ENCODE data around the gene SRP68. TPM values are rescaled to one million over a fixed set of nuclear protein-coding genes. Genes with fewer than 3 reads are reported as not detected.

Gene SRP68
- total and polyA plus RNA-seq, 9 of the 15 experiments (the other 6 are each of a cell fraction or from before 2014, with no cell fraction given) = 29.4 to 92.6 (median 36.2) TPM

- TF ChIP-seq, protein P1, sequence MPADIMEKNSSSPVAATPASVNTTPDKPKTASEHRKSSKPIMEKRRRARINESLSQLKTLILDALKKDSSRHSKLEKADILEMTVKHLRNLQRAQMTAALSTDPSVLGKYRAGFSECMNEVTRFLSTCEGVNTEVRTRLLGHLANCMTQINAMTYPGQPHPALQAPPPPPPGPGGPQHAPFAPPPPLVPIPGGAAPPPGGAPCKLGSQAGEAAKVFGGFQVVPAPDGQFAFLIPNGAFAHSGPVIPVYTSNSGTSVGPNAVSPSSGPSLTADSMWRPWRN (IDR thresholded peaks at IDR 0.05; ENCODE audit: low read depth) = no peak
- TF ChIP-seq DMBX1 (CRISPR knock-in tag; IDR thresholded peaks at IDR 0.05; ENCODE audit: borderline replicate concordance) = no peak
- no peak for TF ChIP-seq ZBTB17 (CRISPR knock-in tag; IDR thresholded peaks at IDR 0.05)
- TF ChIP-seq ZNF140 (CRISPR knock-in tag; IDR thresholded peaks at IDR 0.05) = 0 out of 2 replicates have a peak, but pooled peaks have one; percentile 7
- no peak for TF ChIP-seq NR2C2 (CRISPR knock-in tag; IDR thresholded peaks at IDR 0.05)
- TF ChIP-seq NR2C2 (tag; IDR thresholded peaks at IDR 0.05) = 0 out of 2 replicates have a peak, but pooled peaks have one; percentile 33
- peak; percentile 20 for TF ChIP-seq E2F8 (IDR thresholded peaks at IDR 0.05; ENCODE audit: low read depth, partially characterized antibody)
- peak; percentile 56 for TF ChIP-seq CXXC5 (CRISPR knock-in tag; IDR thresholded peaks at IDR 0.05)
- peak; percentile 88 to 98 (median 96) for TF ChIP-seq YY1 (IDR thresholded peaks at IDR 0.05; ENCODE audit: borderline replicate concordance in 1 of 3, control insufficient read depth in 1 of 3, extremely low read depth in 1 of 3, insufficient read depth in 3 of 3, insufficient read length in 1 of 3, insufficient replicate concordance in 2 of 3, low read depth in 1 of 3, low read length in 2 of 3)
- no peak for TF ChIP-seq KLF16 (IDR thresholded peaks at IDR 0.05)
- no peak for TF ChIP-seq E2F3 (CRISPR knock-in tag; IDR thresholded peaks at IDR 0.05)
- no peak for TF ChIP-seq MTA1 (IDR thresholded peaks at IDR 0.05; ENCODE audit: borderline replicate concordance)
- no peak for TF ChIP-seq SMAD2 (IDR thresholded peaks at IDR 0.05; ENCODE audit: low read depth, low read length)
- TF ChIP-seq CLOCK (CRISPR knock-in tag; IDR thresholded peaks at IDR 0.05; ENCODE audit: borderline replicate concordance) = no peak
- TF ChIP-seq SRF (CRISPR knock-in tag; IDR thresholded peaks at IDR 0.05) = 0 out of 4 replicates have a peak, but pooled peaks of 1 of the 2 experiments have one; percentile 23
- TF ChIP-seq, protein P2, sequence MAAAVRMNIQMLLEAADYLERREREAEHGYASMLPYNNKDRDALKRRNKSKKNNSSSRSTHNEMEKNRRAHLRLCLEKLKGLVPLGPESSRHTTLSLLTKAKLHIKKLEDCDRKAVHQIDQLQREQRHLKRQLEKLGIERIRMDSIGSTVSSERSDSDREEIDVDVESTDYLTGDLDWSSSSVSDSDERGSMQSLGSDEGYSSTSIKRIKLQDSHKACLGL (CRISPR knock-in tag; IDR thresholded peaks at IDR 0.05; ENCODE audit: borderline replicate concordance, poor library complexity, severe bottlenecking) = no peak
- TF ChIP-seq ZNF551 (CRISPR knock-in tag; IDR thresholded peaks at IDR 0.05) = no peak
- no peak for TF ChIP-seq U2AF2 (optimal IDR thresholded peaks at IDR 0.05; ENCODE audit: low read depth, low read length)
- TF ChIP-seq BRD4 (IDR thresholded peaks at IDR 0.05) = peak; percentile 69; the same call in 1 of the 2 replicates
- TF ChIP-seq THRAP3 (IDR thresholded peaks at IDR 0.05; ENCODE audit: borderline replicate concordance) = no peak
These were observed 31.2 kb upstream of the SRP68 start, which contains the start of gene EXOC7 (continued) for GRCh38 chr17:76103274-76104139.
